Brain microvascular endothelial cell (primary cell): ENCODE data around the gene SF3A1.

Source experiments
- DNase-seq: peaks from one replicate; pipeline ENCODE4 v3.0.0-alpha.2; 2020
- H3K27ac ChIP-seq: fragments of 250-450 bp; sonication (Bioruptor Pico); 2 replicates; pipeline ENCODE4 v1.5.1; 2020; ENCODE audit warnings: mild to moderate bottlenecking, moderate library complexity
- H3K27me3 ChIP-seq: fragments of 250-450 bp; sonication (Bioruptor Pico); replicated peaks from 2 replicates; pipeline ENCODE4 v1.5.1; 2020; ENCODE audit warnings: mild to moderate bottlenecking
- H3K36me3 ChIP-seq: fragments of 250-450 bp; sonication (Bioruptor Pico); replicated peaks from 2 replicates; pipeline ENCODE4 v1.5.1; 2020; ENCODE audit warnings: mild to moderate bottlenecking
- H3K4me3 ChIP-seq: 2 replicates; pipeline ENCODE4 v1.5.1; 2011; ENCODE audit warnings: low read depth, mild to moderate bottlenecking, control low read depth, low read length, moderate library complexity
- CTCF ChIP-seq: IDR thresholded peaks from 2 replicates; pipeline ENCODE4 v1.5.1; 2011; ENCODE audit warnings: low read depth, mild to moderate bottlenecking, moderate library complexity, low read length, control low read depth, inconsistent platforms; ENCODE audit errors: missing control alignments
- in situ Hi-C: cut with HindIII; loops from 2 replicates; pipeline ENCODE4 v1.10.0; 2017; ENCODE audit warnings: low sequenced_read_pairs, low pct_ligation_motif_present

The SF3A1 gene

GRCh38 chr22:30372915-30373314 is 16.2 kb upstream of the SF3A1 start:
- TF ChIP-seq CTCF: no peak
- H3K4me3 ChIP-seq: no peak overlapping the region
- no peak for DNase-seq
- no peak overlapping the region for H3K27ac ChIP-seq
- in situ Hi-C loops: no loop called here
- no peaks in the 10 kb centered on the region for H3K27me3 ChIP-seq
- peaks cover 6% of the 10 kb centered on the region for H3K36me3 ChIP-seq

- no peak overlapping the region for H3K27ac ChIP-seq
- H3K27me3 ChIP-seq: no peaks in the 10 kb centered on the region
- TF ChIP-seq CTCF: no peak
- in situ Hi-C loops: no loop called here
- no peaks in the 10 kb centered on the region for H3K36me3 ChIP-seq
- H3K4me3 ChIP-seq: no peak overlapping the region
- DNase-seq: no peak
Measured at GRCh38 chr22:30371981-30372380, 15.3 kb upstream of the SF3A1 start.

- Histone ChIP-seq H3K36me3 (no peaks in the 10 kb centered on the region), H3K27me3 (no peaks in the 10 kb centered on the region), H3K4me3 (no peak overlapping the region), H3K27ac (no peak overlapping the region)
- DNase-seq: no peak
- in situ Hi-C loops: no loop called here
- no peak for TF ChIP-seq CTCF
Measured at GRCh38 chr22:30371321-30371720, 14.6 kb upstream of the SF3A1 start.

- DNase-seq: no peak
- Histone ChIP-seq H3K27ac (no peak overlapping the region), H3K4me3 (no peak overlapping the region), H3K36me3 (peaks cover 2% of the 10 kb centered on the region), H3K27me3 (no peaks in the 10 kb centered on the region)
- in situ Hi-C loops: no loop called here
- no peak for TF ChIP-seq CTCF
Measured at GRCh38 chr22:30370641-30371230, 14.0 kb upstream of the SF3A1 start.

GRCh38 chr22:30368420-30368819 is 11.7 kb upstream of the SF3A1 start:
- H3K27ac ChIP-seq: no peak overlapping the region
- no peak overlapping the region for H3K4me3 ChIP-seq
- TF ChIP-seq CTCF: no peak
- no peaks in the 10 kb centered on the region for H3K27me3 ChIP-seq
- H3K36me3 ChIP-seq: peaks cover 2% of the 10 kb centered on the region
- DNase-seq: no peak
- in situ Hi-C loops: no loop called here

GRCh38 chr22:30365891-30366290 is 9.2 kb upstream of the SF3A1 start:
- in situ Hi-C loops: no loop called here
- TF ChIP-seq CTCF: no peak
- Histone ChIP-seq H3K27ac (no peak overlapping the region), H3K27me3 (no peaks in the 10 kb centered on the region), H3K36me3 (peaks cover 2% of the 10 kb centered on the region), H3K4me3 (no peak overlapping the region)
- no peak for DNase-seq
